NCI-H2196 treated with DMSO at 0.1 percent for 48 hours (cell line): ENCODE data around the gene C1RL.

Source experiments
- DNase-seq: peaks from one replicate; lab custom pipeline; 2025; ENCODE audit not compliant: unreplicated experiment; lab: John Stamatoyannopoulos, UW

The C1RL gene, protein sequence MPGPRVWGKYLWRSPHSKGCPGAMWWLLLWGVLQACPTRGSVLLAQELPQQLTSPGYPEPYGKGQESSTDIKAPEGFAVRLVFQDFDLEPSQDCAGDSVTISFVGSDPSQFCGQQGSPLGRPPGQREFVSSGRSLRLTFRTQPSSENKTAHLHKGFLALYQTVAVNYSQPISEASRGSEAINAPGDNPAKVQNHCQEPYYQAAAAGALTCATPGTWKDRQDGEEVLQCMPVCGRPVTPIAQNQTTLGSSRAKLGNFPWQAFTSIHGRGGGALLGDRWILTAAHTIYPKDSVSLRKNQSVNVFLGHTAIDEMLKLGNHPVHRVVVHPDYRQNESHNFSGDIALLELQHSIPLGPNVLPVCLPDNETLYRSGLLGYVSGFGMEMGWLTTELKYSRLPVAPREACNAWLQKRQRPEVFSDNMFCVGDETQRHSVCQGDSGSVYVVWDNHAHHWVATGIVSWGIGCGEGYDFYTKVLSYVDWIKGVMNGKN

DNA sequence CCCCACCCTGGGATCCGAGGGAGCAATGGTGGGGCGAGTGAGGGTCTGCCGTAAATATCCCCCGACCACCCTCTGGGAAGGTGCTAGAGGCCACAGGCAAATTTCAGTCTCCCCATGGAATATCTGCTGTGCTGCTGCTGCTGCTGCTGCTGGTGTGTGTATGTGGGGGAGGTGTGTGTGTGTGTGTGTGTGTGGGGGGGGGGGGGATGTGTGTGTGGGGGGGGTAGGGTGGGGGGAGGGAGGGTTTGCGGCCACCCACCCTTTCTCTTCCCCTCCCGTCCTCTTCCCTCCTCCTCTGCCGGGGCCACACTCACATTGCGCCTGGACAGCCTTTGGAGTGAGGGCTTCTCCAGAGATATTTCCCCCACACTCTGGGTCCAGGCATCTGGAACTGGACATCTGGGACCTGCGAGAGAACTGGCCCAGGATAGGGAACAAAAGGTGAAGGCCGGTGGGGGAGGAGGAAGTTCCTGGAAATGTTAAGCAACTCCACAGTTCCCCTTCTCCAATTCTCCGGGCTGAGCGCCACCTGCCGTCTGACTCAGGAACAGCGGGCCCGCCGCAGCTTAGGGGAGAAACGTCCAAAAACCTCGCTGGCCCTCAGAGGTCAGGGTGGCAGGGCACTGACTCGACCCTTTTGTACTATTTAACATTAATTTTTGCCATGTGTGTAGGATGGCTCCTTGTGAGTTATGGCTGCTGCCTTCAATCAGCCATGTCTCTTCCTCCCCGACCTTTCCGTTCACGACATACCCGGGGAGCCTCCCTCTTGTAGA is at the start of gene C1RL:
Gene C1RL (minus strand): TSS at position 419 of the 776 bp plus-strand sequence. CDS start 34 bp downstream, at position 385.
- DNase-seq, result peak; percentile 28

- no peak for DNase-seq
These were observed 48.4 kb upstream of the C1RL start for GRCh38 chr12:7157391-7157790.

GRCh38 chr12:7156259-7157197 is 47.5 kb upstream of the C1RL start:
- DNase-seq, result no peak

DNA sequence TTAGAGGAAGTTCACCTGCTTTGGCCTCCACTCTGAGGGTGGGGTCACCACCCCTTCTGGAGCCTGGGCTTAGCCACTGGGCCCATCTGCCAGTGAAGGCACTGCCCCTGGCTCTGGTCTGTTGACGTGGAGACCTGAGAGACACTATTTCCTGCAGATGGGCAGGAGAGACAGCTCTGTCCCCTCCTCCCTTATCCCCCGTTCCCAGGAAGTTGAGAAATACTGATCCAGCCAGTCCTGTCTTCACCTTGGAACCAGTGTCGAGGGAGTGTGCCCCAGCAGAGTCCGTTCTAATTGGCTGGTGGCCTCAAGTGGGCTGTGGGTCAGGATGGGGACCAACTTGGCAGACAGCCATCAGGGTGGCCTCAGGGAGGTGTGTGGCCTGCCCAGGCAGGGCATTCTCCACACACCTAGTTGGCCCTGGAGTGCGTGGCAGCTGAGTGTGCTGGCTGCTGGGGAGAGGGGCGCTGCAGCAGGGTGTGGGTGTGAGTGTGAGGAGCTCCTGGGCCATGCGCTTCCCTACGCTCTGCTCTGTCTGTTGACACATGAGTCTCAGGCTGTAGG is 46.5 kb upstream of the C1RL start:
- DNase-seq, result peak; percentile 77

- no peak for DNase-seq
These were observed 46.0 kb upstream of the C1RL start for GRCh38 chr12:7154901-7155470.

GRCh38 chr12:7154042-7154441 is 45.0 kb upstream of the C1RL start:
- DNase-seq, result no peak

- DNase-seq, result no peak
These were observed 43.8 kb upstream of the C1RL start for GRCh38 chr12:7152818-7153217.

DNA sequence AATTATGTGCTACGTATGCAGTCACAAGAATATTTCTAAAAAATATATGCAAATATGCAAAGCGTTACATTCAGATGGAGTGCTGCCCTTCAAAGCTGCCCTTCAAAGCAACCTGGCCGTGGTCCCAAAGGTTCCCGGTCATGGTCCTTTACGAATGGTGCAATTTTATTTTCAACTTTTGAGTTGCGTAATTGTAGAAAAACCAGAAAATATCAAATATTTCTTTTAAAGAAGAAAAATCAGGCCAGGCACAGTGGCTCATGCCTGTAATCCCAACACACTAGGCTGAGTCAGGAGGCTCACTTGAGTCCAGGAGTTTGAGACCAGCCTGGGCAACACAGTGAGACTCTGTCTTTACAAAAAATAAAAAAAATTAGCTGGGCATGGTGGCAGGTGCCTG is 42.5 kb upstream of the C1RL start:
- DNase-seq, result no peak

- no peak for DNase-seq
These were observed 41.8 kb upstream of the C1RL start for GRCh38 chr12:7150841-7151240.

- DNase-seq, result no peak
These were observed 41.3 kb upstream of the C1RL start for GRCh38 chr12:7150356-7150755.

GRCh38 chr12:7146906-7147305 is 37.9 kb upstream of the C1RL start:
- DNase-seq, result no peak

DNA sequence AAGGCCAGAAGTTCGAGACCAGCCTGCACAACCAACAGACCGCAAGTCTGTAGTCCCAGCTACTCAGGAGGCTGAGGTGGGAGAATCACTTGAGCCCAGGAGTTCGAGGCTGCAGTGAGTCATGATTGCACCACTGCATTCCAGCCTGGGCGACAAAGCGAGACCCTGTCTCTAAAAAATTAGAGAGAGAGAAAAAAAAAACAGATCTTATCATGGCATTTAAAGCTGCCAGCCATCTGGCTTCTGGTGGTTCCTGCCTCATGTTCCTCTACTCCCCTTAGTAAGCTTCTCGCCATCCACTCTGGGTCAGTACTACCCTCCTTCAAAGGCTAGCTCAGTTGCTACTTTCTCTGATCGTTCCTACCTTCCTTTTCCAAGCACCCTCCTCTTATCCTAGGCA is 37.2 kb upstream of the C1RL start:
- no peak for DNase-seq

GRCh38 chr12:7145671-7146070 is 36.7 kb upstream of the C1RL start:
- no peak for DNase-seq

- DNase-seq, result no peak
These were observed 35.6 kb upstream of the C1RL start for GRCh38 chr12:7144414-7145120.

DNA sequence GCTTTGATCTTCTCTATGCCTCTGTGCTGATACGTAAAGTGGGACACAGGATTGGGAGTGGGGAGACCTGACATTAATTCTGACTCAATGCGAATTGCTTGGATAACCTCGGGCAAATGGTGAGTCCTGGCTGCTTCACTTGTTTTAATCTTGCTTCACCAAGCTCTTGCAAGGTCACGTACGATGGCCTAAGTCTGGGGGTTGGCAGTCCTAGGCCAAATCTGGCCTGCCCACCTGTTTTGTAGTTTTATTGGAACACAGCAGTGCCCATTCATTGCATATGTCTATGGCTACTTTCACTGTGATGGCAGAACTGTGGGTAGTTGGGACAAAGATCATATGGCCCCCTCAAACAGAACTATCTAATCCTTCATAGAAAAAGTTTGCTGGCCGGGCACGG is 34.5 kb upstream of the C1RL start:
- no peak for DNase-seq

GRCh38 chr12:7142809-7143465 is 33.9 kb upstream of the C1RL start:
- DNase-seq, result no peak

- no peak for DNase-seq
These were observed 33.1 kb upstream of the C1RL start for GRCh38 chr12:7142056-7142644.

DNA sequence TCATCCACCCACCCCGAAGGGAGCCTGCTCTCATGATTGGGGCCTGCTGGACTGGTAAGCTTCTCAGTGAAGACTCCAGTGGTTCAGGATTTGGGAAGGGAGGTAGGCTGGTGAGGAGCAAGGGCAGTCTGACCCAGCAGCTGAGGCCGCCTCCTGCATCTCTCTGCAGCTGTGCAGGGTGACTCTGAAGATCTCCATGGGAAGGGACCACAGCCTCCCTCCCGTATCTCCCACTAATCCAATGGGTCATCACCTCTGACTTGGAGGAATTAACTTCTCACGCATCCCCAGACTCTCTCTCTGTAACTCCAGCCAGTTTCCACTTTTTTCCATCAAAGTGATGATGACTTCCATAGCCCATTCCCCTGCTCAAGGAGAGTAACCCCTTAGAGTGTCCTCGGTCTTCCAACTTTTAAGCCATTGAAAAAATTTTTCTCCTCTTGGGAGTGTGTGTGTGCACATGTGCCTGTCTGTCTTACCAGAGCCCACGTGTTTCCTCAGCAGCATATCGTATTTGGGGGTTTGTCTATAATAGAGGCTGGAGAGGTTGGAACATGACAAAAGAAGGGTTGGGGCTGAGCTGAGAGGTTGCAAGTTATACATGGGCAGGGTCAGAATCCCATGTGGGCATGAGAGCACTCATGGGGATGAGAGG is 32.5 kb upstream of the C1RL start:
- no peak for DNase-seq
